ENCODE results near the gene LAMTOR5. TPM values are rescaled to one million over a fixed set of nuclear protein-coding genes. Genes with fewer than 3 reads are reported as not detected.
A peak's percentile ranks its signal among the peaks of the same experiment; 100 is the strongest.
"Not testable (repeated sequence)": the region's sequence is repeated elsewhere in the genome, so short reads cannot be mapped to it uniquely, and the experiment has no call there.

The LAMTOR5 gene
- total and polyA plus RNA-seq, 8 donors: 8.5 to 440 (median 48.8) TPM; not detected in 1

- H3K4me3 ChIP-seq: no peak overlapping the region
- no peaks in the 10 kb centered on the region for H3K27me3 ChIP-seq
- H3K27ac ChIP-seq: no peak overlapping the region
- 90 to 100% (median 100%) methylated on average over 1 of the region's 1 CpG for WGBS, 5 donors
- no peaks in the 10 kb centered on the region for H3K9me3 ChIP-seq
- H3K36me3 ChIP-seq: no peaks in the 10 kb centered on the region
- TF ChIP-seq EP300 (IDR thresholded peaks at IDR 0.05): no peak
- no peak for TF ChIP-seq POLR2AphosphoS5 (IDR thresholded peaks at IDR 0.05)
- TF ChIP-seq, protein P1, sequence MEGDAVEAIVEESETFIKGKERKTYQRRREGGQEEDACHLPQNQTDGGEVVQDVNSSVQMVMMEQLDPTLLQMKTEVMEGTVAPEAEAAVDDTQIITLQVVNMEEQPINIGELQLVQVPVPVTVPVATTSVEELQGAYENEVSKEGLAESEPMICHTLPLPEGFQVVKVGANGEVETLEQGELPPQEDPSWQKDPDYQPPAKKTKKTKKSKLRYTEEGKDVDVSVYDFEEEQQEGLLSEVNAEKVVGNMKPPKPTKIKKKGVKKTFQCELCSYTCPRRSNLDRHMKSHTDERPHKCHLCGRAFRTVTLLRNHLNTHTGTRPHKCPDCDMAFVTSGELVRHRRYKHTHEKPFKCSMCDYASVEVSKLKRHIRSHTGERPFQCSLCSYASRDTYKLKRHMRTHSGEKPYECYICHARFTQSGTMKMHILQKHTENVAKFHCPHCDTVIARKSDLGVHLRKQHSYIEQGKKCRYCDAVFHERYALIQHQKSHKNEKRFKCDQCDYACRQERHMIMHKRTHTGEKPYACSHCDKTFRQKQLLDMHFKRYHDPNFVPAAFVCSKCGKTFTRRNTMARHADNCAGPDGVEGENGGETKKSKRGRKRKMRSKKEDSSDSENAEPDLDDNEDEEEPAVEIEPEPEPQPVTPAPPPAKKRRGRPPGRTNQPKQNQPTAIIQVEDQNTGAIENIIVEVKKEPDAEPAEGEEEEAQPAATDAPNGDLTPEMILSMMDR (IDR thresholded peaks at IDR 0.05): no peak
- no peak for TF ChIP-seq POLR2A (IDR thresholded peaks at IDR 0.05)
- no peaks in the 10 kb centered on the region for H3K4me1 ChIP-seq
- no peak for DNase-seq
- intact Hi-C loops (cut with DNase I; ENCODE audit: low total_unique reads): no loop called here
These were observed 11.2 kb upstream of the LAMTOR5 start for GRCh38 chr1:110418729-110419128.

GRCh38 chr1:110413045-110413444 lies 5.6 kb upstream of the LAMTOR5 start:
- H3K27me3 ChIP-seq; H3K4me3 ChIP-seq; H3K36me3 ChIP-seq; intact Hi-C loops (cut with DNase I; ENCODE audit: low total_unique reads); DNase-seq; H3K9me3 ChIP-seq; H3K27ac ChIP-seq: not testable (repeated sequence)
- peaks cover 8 to 21% (median 11%) of the 10 kb centered on the region in 4 donors for H3K4me1 ChIP-seq
- WGBS, 5 donors: 69 to 88% (median 80%) methylated on average over 1 of the region's 1 CpG

- Histone ChIP-seq H3K27me3 (no peaks in the 10 kb centered on the region), H3K27ac (no peak overlapping the region), H3K36me3 (no peaks in the 10 kb centered on the region), H3K9me3 (no peaks in the 10 kb centered on the region), H3K4me1 (peaks cover 9 to 22% (median 13%) of the 10 kb centered on the region in 4 donors), H3K4me3 (no peak overlapping the region)
- TF ChIP-seq EP300 (IDR thresholded peaks at IDR 0.05): no peak
- TF ChIP-seq, protein P1 (IDR thresholded peaks at IDR 0.05): peak in 5 of 7 experiments; percentile 56 to 74 (median 70)
- WGBS, 5 donors: 17 to 34% (median 22%) methylated on average over 3 to 4 of the region's 4 CpGs
- DNase-seq: peak; percentile 74 to 87
- intact Hi-C loops (cut with DNase I; ENCODE audit: low total_unique reads): no loop called here
These were observed 5.1 kb upstream of the LAMTOR5 start for GRCh38 chr1:110412576-110412975.

GRCh38 chr1:110411173-110411735 lies 3.8 kb upstream of the LAMTOR5 start:
- Histone ChIP-seq H3K4me1 (peaks cover 14 to 27% (median 19%) of the 10 kb centered on the region in 4 donors), H3K27me3 (no peaks in the 10 kb centered on the region), H3K27ac (no peak overlapping the region), H3K36me3 (no peaks in the 10 kb centered on the region), H3K4me3 (no peak overlapping the region), H3K9me3 (no peaks in the 10 kb centered on the region)
- intact Hi-C loops (cut with DNase I; ENCODE audit: low total_unique reads): no loop called here
- no peak for DNase-seq
- 81 to 86% (median 82%) methylated on average over 5 to 7 of the region's 7 CpGs for WGBS, 5 donors
- TF ChIP-seq, protein P1 (IDR thresholded peaks at IDR 0.05): no peak
- TF ChIP-seq POLR2AphosphoS5 (IDR thresholded peaks at IDR 0.05) (no peak), EP300 (IDR thresholded peaks at IDR 0.05) (no peak), POLR2A (IDR thresholded peaks at IDR 0.05) (no peak)

DNA sequence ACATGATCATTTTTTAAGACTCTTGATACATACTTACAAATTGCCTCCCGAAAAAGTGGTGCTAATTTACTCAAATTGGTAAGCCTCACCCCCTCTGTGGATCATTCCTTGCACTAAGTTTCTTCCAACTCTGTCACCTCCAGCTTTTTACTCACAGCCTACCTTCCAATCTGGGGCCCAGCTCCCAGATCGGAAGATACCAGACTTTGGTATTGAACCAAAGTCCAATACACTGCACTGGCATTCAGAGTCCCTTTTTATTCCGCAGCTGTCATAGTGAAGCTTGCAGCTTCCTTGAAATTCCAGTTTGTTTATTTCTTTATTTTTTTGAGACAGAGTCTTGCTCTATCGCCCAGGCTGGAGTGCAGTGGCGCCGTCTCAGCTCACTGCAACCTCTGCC lies 1.8 kb upstream of the LAMTOR5 start:
- 93 to 98% (median 94%) methylated on average over 6 of the region's 6 CpGs for WGBS, 5 donors
- Histone ChIP-seq H3K27me3 (no peaks in the 10 kb centered on the region), H3K36me3 (peaks cover 11 to 17% (median 16%) of the 10 kb centered on the region in 4 donors), H3K27ac (no peak overlapping the region), H3K4me1 (peaks cover 17 to 44% (median 35%) of the 10 kb centered on the region in 4 donors), H3K9me3 (no peaks in the 10 kb centered on the region), H3K4me3 (no peak overlapping the region)
- no peak for DNase-seq
- TF ChIP-seq, protein P1 (IDR thresholded peaks at IDR 0.05): no peak
- TF ChIP-seq EP300 (IDR thresholded peaks at IDR 0.05) (no peak), POLR2AphosphoS5 (IDR thresholded peaks at IDR 0.05) (no peak), POLR2A (IDR thresholded peaks at IDR 0.05) (no peak)
- intact Hi-C loops (cut with DNase I; ENCODE audit: low total_unique reads): loop anchor here (10.0 kb wide), 1 partner anchor 65 kb away; no protein-coding TSS in a partner anchor
